Measurements from ENCODE around the gene PLCB1.
A peak's percentile ranks its signal among the peaks of the same experiment; 100 is the strongest.
"Not testable (repeated sequence)": the region's sequence is repeated elsewhere in the genome, so short reads cannot be mapped to it uniquely, and the experiment has no call there.

The PLCB1 gene

DNA sequence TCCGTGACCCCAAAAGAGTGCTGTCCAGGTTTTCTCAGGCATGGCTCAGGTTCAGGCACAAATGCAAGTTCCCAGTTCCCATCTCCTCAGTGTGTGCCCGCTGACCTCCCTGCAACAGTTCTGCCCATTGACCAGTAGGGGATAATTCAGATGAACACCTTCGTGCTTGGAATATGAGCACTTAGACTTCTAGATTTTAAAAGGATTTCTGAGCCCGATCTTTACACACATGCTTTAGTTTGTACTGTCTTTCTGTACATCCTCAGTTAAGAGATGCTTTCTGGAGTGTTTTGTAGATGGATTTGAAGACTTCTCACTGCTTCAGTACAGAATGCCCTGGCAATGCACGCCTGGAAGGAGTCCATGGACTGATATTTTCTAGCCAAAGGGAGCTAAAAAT is 697.2 kb downstream of the PLCB1 start:
- Histone ChIP-seq H3K9ac (ENCODE audit: low read length) (no peak overlapping the region), H3K9me3 (ENCODE audit: low read length) (no peaks in the 10 kb centered on the region), H3K4me1 (ENCODE audit: insufficient read depth, low read length) (no peaks in the 10 kb centered on the region), H3K27me3 (ENCODE audit: control insufficient read depth in 1 of 2, insufficient read depth in 2 of 2, low read length in 2 of 2) (no peaks in the 10 kb centered on the region), H3K27ac (ENCODE audit: low read depth, low read length) (no peak overlapping the region), H3K4me3 (ENCODE audit: low read depth in 1 of 2, low read length in 2 of 2) (no peak overlapping the region), H3K36me3 (ENCODE audit: insufficient read depth, low read length) (no peaks in the 10 kb centered on the region)

DNA sequence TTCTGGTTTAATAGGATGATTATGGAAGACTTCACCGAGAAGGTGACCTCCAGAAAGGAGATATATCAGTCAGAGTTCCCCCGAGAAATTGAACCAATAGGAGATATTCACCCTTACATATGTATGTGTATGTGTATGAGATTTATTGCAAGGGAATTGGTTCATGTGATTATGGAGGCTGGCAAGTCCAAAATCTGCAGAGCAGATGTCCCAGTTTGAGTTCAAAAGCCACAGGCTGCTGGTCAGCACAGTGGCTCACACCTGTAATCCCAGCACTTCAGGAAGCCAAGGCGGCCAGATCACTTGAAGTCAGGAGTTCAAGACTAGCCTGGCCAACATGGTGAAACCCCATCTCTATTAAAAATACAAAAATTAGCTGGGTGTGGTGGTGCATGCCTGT is 702.2 kb downstream of the PLCB1 start:
- not testable (repeated sequence) for H3K36me3 ChIP-seq (ENCODE audit: insufficient read depth, low read length); H3K27me3 ChIP-seq (ENCODE audit: control insufficient read depth in 1 of 2, insufficient read depth in 2 of 2, low read length in 2 of 2); H3K27ac ChIP-seq (ENCODE audit: low read depth, low read length); H3K4me3 ChIP-seq (ENCODE audit: low read depth in 1 of 2, low read length in 2 of 2); H3K9me3 ChIP-seq (ENCODE audit: low read length); H3K4me1 ChIP-seq (ENCODE audit: insufficient read depth, low read length); H3K9ac ChIP-seq (ENCODE audit: low read length)

DNA sequence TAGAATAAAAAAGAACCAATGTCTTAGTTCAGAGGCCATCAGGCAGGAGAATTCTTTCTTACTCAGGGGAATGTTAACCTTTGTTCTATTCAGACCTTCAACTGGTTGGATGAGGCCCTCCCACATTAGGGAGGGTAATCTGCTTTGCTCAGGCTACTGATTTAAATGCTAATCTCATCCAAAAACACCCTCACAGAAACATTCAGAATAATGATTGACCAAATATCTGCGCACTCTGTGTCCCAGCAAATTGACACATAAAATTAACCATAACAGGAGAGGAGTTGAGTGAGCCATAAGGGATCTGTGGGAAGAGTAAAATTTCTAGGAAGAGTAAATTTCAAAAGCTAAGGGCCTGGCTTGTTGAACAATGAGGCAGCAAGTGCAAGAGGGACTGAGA is 702.8 kb downstream of the PLCB1 start:
- no peak overlapping the region for H3K9ac ChIP-seq (ENCODE audit: low read length)
- no peak overlapping the region for H3K4me3 ChIP-seq (ENCODE audit: low read depth in 1 of 2, low read length in 2 of 2)
- H3K36me3 ChIP-seq (ENCODE audit: insufficient read depth, low read length), result no peaks in the 10 kb centered on the region
- H3K27ac ChIP-seq (ENCODE audit: low read depth, low read length), result no peak overlapping the region
- no peaks in the 10 kb centered on the region for H3K27me3 ChIP-seq (ENCODE audit: control insufficient read depth in 1 of 2, insufficient read depth in 2 of 2, low read length in 2 of 2)
- H3K9me3 ChIP-seq (ENCODE audit: low read length), result no peaks in the 10 kb centered on the region
- H3K4me1 ChIP-seq (ENCODE audit: insufficient read depth, low read length), result no peaks in the 10 kb centered on the region

DNA sequence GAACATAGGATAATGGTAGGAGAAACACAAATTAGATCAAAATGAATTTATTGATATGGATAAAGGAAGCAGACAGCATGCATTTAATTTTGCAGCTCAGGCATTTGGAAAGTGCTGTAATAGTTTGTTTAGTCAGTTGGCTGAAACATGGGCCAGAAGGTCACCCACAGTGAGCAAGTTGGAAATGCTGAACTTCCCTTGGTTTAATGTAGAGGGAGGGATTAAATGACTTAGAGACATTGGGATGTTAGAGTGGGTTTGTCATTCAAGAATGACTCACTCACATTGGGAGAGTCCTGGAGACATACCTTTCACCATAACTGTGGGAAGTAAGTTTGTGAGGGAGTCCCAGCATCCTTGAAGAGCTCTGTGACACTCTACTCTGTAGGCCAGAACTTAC is 705.3 kb downstream of the PLCB1 start:
- no peaks in the 10 kb centered on the region for H3K9me3 ChIP-seq (ENCODE audit: low read length)
- H3K36me3 ChIP-seq (ENCODE audit: insufficient read depth, low read length), result no peaks in the 10 kb centered on the region
- H3K27ac ChIP-seq (ENCODE audit: low read depth, low read length), result no peak overlapping the region
- no peaks in the 10 kb centered on the region for H3K27me3 ChIP-seq (ENCODE audit: control insufficient read depth in 1 of 2, insufficient read depth in 2 of 2, low read length in 2 of 2)
- no peak overlapping the region for H3K4me3 ChIP-seq (ENCODE audit: low read depth in 1 of 2, low read length in 2 of 2)
- H3K4me1 ChIP-seq (ENCODE audit: insufficient read depth, low read length), result no peaks in the 10 kb centered on the region
- H3K9ac ChIP-seq (ENCODE audit: low read length), result no peak overlapping the region

DNA sequence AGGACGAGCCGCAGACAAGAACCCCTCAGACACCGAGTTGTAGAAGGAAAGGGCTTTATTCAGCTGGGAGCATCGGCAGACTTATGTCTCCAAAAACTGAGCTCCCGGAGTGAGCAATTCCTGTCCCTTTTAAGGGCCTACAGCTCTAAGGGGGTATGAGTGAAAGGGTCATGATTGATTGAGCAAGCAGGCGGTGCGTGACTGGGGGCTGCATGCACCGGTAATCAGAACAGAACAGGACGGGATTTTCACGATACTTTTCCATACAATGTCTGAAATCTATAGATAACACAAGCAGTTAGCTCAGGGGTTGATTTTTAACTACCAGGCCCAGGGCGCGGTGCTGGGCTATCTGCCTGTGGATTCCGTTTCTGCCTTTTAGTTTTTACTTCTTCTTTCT is 710.5 kb downstream of the PLCB1 start:
- no peaks in the 10 kb centered on the region for H3K9me3 ChIP-seq (ENCODE audit: low read length)
- H3K36me3 ChIP-seq (ENCODE audit: insufficient read depth, low read length), result no peaks in the 10 kb centered on the region
- H3K27me3 ChIP-seq (ENCODE audit: control insufficient read depth in 1 of 2, insufficient read depth in 2 of 2, low read length in 2 of 2), result no peaks in the 10 kb centered on the region
- H3K4me3 ChIP-seq (ENCODE audit: low read depth in 1 of 2, low read length in 2 of 2), result no peak overlapping the region
- H3K9ac ChIP-seq (ENCODE audit: low read length), result no peak overlapping the region
- no peak overlapping the region for H3K27ac ChIP-seq (ENCODE audit: low read depth, low read length)
- H3K4me1 ChIP-seq (ENCODE audit: insufficient read depth, low read length), result no peaks in the 10 kb centered on the region

DNA sequence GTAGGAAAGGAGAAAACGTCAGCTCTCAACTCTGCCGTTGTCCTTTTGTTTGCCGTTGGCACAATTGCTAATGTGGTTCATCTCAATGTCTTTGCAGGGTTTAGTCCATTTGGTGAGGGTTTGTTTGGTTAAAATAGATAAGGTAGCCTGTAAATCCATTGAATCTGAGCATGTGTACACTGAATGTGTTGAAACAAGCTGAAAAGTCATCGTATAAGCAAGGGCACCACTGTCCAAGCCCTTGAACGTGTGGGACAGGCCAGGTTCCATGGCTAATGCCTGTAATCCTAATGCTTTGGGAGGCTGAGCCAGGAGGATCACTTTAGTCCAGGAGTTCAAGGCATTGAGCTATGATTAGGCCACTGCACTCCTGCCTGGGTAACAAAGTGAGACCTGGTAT is 712.1 kb downstream of the PLCB1 start:
- Histone ChIP-seq H3K27ac (ENCODE audit: low read depth, low read length) (no peak overlapping the region), H3K4me1 (ENCODE audit: insufficient read depth, low read length) (no peaks in the 10 kb centered on the region), H3K9ac (ENCODE audit: low read length) (no peak overlapping the region), H3K27me3 (ENCODE audit: control insufficient read depth in 1 of 2, insufficient read depth in 2 of 2, low read length in 2 of 2) (no peaks in the 10 kb centered on the region), H3K9me3 (ENCODE audit: low read length) (no peaks in the 10 kb centered on the region), H3K4me3 (ENCODE audit: low read depth in 1 of 2, low read length in 2 of 2) (no peak overlapping the region), H3K36me3 (ENCODE audit: insufficient read depth, low read length) (no peaks in the 10 kb centered on the region)

DNA sequence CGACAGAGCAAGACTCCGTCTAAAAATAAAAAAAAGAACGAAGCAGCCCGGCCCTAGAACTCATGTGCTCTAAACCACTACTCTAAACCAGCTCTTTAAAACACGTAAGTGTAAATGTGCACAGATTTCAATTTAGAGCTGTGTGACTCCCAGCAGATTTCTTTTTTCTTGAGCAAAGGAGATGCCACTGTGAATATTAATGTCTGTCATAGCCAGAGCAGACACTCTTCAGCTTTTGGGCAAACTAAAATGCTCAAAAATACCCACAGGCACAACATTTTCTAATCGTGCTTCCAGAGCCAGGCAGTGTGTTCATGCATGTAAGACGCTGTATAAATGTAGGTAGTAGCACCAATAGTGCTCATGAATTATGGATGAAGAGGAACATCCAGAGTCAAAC is 717.9 kb downstream of the PLCB1 start:
- Histone ChIP-seq H3K4me3 (ENCODE audit: low read depth in 1 of 2, low read length in 2 of 2) (no peak overlapping the region), H3K27me3 (ENCODE audit: control insufficient read depth in 1 of 2, insufficient read depth in 2 of 2, low read length in 2 of 2) (no peaks in the 10 kb centered on the region), H3K9me3 (ENCODE audit: low read length) (no peaks in the 10 kb centered on the region), H3K9ac (ENCODE audit: low read length) (no peak overlapping the region), H3K27ac (ENCODE audit: low read depth, low read length) (no peak overlapping the region), H3K36me3 (ENCODE audit: insufficient read depth, low read length) (no peaks in the 10 kb centered on the region), H3K4me1 (ENCODE audit: insufficient read depth, low read length) (peaks cover 23% of the 10 kb centered on the region)

DNA sequence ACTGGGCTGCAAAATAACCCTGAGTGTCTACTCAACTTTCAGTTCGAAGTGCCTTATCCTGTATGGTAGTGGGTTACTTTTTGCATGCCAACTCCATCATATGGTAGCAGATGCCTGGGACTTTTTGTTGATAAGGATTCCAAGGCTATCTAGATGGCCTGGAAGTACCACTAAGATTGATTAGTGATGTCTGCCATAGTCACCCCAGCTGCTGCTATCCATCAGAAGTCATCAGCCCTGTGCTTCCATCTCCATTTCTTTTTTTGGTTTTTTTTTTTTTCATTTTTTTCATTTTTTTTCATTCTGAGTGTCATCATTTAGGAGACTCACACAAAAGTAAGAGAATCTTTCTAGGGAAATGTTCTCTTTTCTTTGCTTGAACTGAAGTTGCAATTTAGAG is 719.4 kb downstream of the PLCB1 start:
- Histone ChIP-seq H3K9me3 (ENCODE audit: low read length) (no peaks in the 10 kb centered on the region), H3K4me1 (ENCODE audit: insufficient read depth, low read length) (peaks cover 23% of the 10 kb centered on the region), H3K27ac (ENCODE audit: low read depth, low read length) (no peak overlapping the region), H3K4me3 (ENCODE audit: low read depth in 1 of 2, low read length in 2 of 2) (no peak overlapping the region), H3K9ac (ENCODE audit: low read length) (no peak overlapping the region), H3K36me3 (ENCODE audit: insufficient read depth, low read length) (no peaks in the 10 kb centered on the region), H3K27me3 (ENCODE audit: control insufficient read depth in 1 of 2, insufficient read depth in 2 of 2, low read length in 2 of 2) (no peaks in the 10 kb centered on the region)

DNA sequence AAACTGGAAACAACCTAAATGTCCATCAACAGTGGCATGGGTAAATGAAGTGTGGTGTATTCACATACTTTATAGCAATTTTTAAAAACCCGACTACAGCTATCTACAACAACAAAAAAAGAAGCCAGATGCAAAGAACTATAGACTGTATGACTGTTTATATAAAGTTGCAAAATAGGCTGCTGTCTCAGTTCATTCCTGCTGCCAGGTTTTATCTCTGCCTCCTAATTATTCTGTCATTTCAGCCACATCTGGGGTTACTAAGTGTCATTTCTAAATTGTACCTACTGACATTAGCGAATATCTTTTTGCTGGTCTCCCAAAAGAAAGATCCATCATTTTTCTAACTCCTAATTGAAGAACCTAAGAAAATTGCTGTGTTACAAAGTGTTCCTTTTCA is 719.9 kb downstream of the PLCB1 start:
- not testable (repeated sequence) for H3K36me3 ChIP-seq (ENCODE audit: insufficient read depth, low read length); H3K4me3 ChIP-seq (ENCODE audit: low read depth in 1 of 2, low read length in 2 of 2); H3K27me3 ChIP-seq (ENCODE audit: control insufficient read depth in 1 of 2, insufficient read depth in 2 of 2, low read length in 2 of 2); H3K27ac ChIP-seq (ENCODE audit: low read depth, low read length); H3K9me3 ChIP-seq (ENCODE audit: low read length); H3K9ac ChIP-seq (ENCODE audit: low read length)
- H3K4me1 ChIP-seq (ENCODE audit: insufficient read depth, low read length), result peaks cover 23% of the 10 kb centered on the region

DNA sequence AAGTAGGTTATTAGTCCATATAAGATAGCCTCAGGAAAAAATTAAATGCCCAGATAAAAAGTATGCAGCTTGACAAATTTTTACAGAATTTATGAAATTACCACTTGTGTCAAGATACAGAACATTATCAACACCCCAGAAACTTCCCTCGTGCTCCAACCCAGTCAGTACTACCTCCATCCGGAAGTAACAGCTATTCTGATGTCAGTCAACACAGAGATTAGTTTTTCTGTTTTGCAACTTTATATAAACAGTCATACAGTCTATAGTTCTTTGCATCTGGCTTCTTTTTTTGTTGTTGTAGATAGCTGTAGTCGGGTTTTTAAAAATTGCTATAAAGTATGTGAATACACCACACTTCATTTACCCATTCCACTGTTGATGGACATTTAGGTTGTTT is 721.1 kb downstream of the PLCB1 start:
- not testable (repeated sequence) for H3K27ac ChIP-seq (ENCODE audit: low read depth, low read length); H3K27me3 ChIP-seq (ENCODE audit: control insufficient read depth in 1 of 2, insufficient read depth in 2 of 2, low read length in 2 of 2); H3K4me3 ChIP-seq (ENCODE audit: low read depth in 1 of 2, low read length in 2 of 2); H3K9me3 ChIP-seq (ENCODE audit: low read length); H3K36me3 ChIP-seq (ENCODE audit: insufficient read depth, low read length); H3K9ac ChIP-seq (ENCODE audit: low read length)
- H3K4me1 ChIP-seq (ENCODE audit: insufficient read depth, low read length), result peaks cover 25% of the 10 kb centered on the region

DNA sequence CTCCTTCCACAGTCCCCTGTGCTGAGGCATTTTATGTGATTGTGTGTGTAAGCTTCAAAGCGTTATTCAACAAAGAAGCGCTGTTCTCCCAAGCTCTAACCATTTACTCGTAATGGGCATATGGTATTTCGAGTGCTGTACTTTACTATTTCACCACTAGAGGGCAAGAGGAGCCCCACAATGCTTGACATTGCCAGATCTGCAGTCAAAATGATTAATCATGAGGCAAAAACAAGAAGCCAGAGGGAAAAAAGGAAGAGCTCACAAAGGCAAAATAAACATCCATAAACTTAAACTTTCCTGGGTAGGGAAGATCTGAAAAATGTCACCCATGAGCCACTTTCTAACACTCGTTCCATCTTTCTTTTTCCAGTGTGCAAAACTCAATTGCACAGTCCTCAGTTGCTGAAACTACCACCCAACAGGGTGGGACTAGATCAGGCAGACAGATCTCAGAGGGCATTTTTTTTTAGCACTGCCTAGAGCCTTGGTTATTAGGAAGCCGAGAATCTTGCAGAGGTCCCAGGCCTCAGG is 721.8 kb downstream of the PLCB1 start:
- Histone ChIP-seq H3K4me3 (ENCODE audit: low read depth in 1 of 2, low read length in 2 of 2) (peak overlapping the region in 1 of 2 donors; percentile 6), H3K27me3 (ENCODE audit: control insufficient read depth in 1 of 2, insufficient read depth in 2 of 2, low read length in 2 of 2) (no peaks in the 10 kb centered on the region), H3K9ac (ENCODE audit: low read length) (no peak overlapping the region), H3K9me3 (ENCODE audit: low read length) (no peaks in the 10 kb centered on the region), H3K36me3 (ENCODE audit: insufficient read depth, low read length) (no peaks in the 10 kb centered on the region), H3K27ac (ENCODE audit: low read depth, low read length) (peak overlapping the region; percentile 28), H3K4me1 (ENCODE audit: insufficient read depth, low read length) (peaks cover 29% of the 10 kb centered on the region)

DNA sequence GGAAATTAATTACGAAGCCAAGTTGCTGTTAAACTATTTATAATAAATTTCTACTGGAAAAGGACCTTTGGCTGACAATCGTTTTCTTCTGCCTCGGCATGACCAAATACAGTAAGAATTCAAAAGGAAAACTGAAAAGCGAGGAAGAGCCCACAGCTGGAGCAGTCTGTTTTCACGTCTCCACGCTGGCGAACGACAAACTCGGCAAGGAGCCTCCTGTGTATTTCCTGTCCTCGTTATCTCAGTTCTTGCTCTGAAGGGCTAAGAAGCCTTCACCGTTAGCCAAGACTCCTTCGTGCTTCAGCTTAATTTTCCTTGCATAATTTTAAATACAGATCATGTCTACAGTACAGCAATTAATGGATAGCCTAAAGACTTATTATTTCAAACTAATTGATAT is 722.5 kb downstream of the PLCB1 start:
- Histone ChIP-seq H3K36me3 (ENCODE audit: insufficient read depth, low read length) (no peaks in the 10 kb centered on the region), H3K9ac (ENCODE audit: low read length) (no peak overlapping the region), H3K4me3 (ENCODE audit: low read depth in 1 of 2, low read length in 2 of 2) (no peak overlapping the region), H3K27me3 (ENCODE audit: control insufficient read depth in 1 of 2, insufficient read depth in 2 of 2, low read length in 2 of 2) (no peaks in the 10 kb centered on the region), H3K9me3 (ENCODE audit: low read length) (no peaks in the 10 kb centered on the region), H3K27ac (ENCODE audit: low read depth, low read length) (no peak overlapping the region), H3K4me1 (ENCODE audit: insufficient read depth, low read length) (peaks cover 29% of the 10 kb centered on the region)

All from muscle layer of colon (tissue), 2 donors.